SU-DHL-6 (cell line): Measurements from ENCODE around the gene CASP4.
A peak's percentile ranks its signal among the peaks of the same experiment; 100 is the strongest.

Experiments used
- H2AFZ ChIP-seq: fragments of 200-600 bp; sonication (generic); 2 replicates; pipeline ENCODE4 v1.6.1; 2014; ENCODE audit warnings: low read depth, mild to moderate bottlenecking, moderate library complexity, mixed read lengths, antibody characterized with exemption, low read length; ENCODE audit not compliant: severe bottlenecking
- H3F3A ChIP-seq: fragments of 200-600 bp; shearing (Covaris generic); 2 replicates; pipeline ENCODE4 v1.6.0; 2016; ENCODE audit warnings: antibody characterized with exemption, mild to moderate bottlenecking; ENCODE audit not compliant: insufficient read depth
- H3K27ac ChIP-seq: fragments of 200-600 bp; sonication (generic); 2 replicates; pipeline ENCODE4 v1.5.1; 2016; ENCODE audit warnings: low read depth, mild to moderate bottlenecking, low read length, moderate library complexity, mixed read lengths
- H3K27me3 ChIP-seq: fragments of 200-600 bp; sonication (generic), shearing (Covaris generic); 2 replicates; pipeline ENCODE4 v1.6.0; 2014; ENCODE audit warnings: mild to moderate bottlenecking, low read length
- H3K36me3 ChIP-seq: fragments of 200-600 bp; sonication (generic); 2 replicates; pipeline ENCODE4 v1.6.1; 2014; ENCODE audit warnings: mild to moderate bottlenecking, low read length, mixed read lengths
- H3K4me2 ChIP-seq: fragments of 300-600, 200-600 bp; shearing (Covaris generic), sonication (generic); 2 replicates; pipeline ENCODE4 v1.6.0; 2014; ENCODE audit warnings: low read length, low read depth, mild to moderate bottlenecking; ENCODE audit not compliant: poor library complexity, severe bottlenecking
- H3K4me3 ChIP-seq: fragments of 200-600 bp; sonication (generic); 2 replicates; pipeline ENCODE4 v1.5.1; 2014; ENCODE audit warnings: antibody characterized with exemption, low read length, mild to moderate bottlenecking, mixed read lengths; ENCODE audit not compliant: insufficient read depth, poor library complexity, severe bottlenecking
- H3K79me2 ChIP-seq: fragments of 200-600 bp; sonication (generic); 2 replicates; pipeline ENCODE4 v1.6.1; 2014; ENCODE audit warnings: mild to moderate bottlenecking, low read length, moderate library complexity; ENCODE audit not compliant: insufficient read depth
- H3K9ac ChIP-seq: fragments of 200-600 bp; sonication (generic); 2 replicates; pipeline ENCODE4 v1.7.0; 2014; ENCODE audit warnings: mild to moderate bottlenecking, low read length
- H3K9me2 ChIP-seq: fragments of 200-600 bp; sonication (generic); replicated peaks from 2 replicates; pipeline ENCODE4 v1.6.1; 2014; ENCODE audit warnings: low read length; ENCODE audit not compliant: insufficient read depth
- H3K9me3 ChIP-seq: fragments of 200-600 bp; sonication (generic); 2 replicates; pipeline ENCODE4 v1.6.1; 2014; ENCODE audit warnings: low read length, mixed read lengths; ENCODE audit not compliant: insufficient read depth
- H4K20me1 ChIP-seq: fragments of 200-600 bp; sonication (generic); 2 replicates; pipeline ENCODE4 v1.6.1; 2014; ENCODE audit warnings: low read depth, mild to moderate bottlenecking, antibody characterized with exemption, low read length, moderate library complexity, mixed read lengths
- EZH2phosphoT487 ChIP-seq: fragments of 200-600 bp; sonication (generic), shearing (Covaris generic); conservative IDR thresholded peaks from 2 replicates; pipeline ENCODE4 v1.6.1; 2018; ENCODE audit warnings: mild to moderate bottlenecking, antibody characterized with exemption, low read length, moderate library complexity, mixed read lengths
- TF ChIP-seq, protein P1 (sequence below): fragments of 200-600 bp; sonication (generic); IDR thresholded peaks from one replicate; pipeline ENCODE4 v1.5.1; 2017; ENCODE audit warnings: antibody characterized with exemption, mild to moderate bottlenecking, low read length, moderate library complexity; ENCODE audit not compliant: insufficient read depth, poor library complexity, severe bottlenecking

CASP4 gene

DNA sequence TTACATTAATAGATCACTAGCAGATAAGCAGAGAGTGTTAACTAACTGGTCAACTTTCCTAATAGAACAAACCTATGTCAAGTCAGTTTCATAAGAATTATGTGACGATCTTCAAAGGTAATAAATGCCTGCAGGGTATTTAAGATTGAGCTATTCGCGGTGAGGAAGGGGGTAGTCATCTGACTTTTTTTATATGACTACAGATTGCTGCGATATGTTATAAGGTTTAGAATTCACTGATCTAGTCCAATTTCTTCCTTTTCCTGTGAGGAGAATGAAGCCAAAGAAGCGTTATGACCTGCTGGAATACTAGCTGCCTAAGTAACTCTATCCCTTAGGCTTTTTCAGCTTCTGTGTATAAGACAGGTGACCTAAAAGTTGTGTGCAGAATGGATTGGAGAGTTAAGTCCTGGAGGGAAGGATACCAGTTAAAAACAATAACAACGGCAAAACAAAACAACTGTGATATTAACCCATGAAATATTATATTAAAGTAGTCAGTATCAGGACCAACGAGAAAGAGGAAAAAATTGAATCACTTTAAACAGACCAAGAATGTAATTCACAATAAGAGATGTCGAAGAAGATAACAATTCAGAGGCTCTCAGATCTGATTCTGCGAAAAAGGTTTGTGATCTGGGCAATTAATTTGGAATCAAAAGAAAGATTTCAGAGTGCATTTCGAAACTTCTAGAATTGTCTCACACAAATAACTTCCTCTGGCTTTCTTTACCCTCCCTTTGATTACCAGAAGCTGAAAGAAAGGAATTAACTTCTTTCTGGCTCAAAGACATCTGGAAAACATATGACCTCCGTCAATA, 630 bp downstream of the CASP4 start:
- Histone ChIP-seq H4K20me1 (no peaks in the 10 kb centered on the region), H3K4me2 (peak overlapping the region; percentile 16), H3K9me2 (no peaks in the 10 kb centered on the region), H3K9me3 (no peaks in the 10 kb centered on the region), H3K4me3 (no peak overlapping the region), H3K36me3 (no peaks in the 10 kb centered on the region), H3K9ac (no peak overlapping the region), H3K27me3 (no peaks in the 10 kb centered on the region), H2AFZ (no peak overlapping the region), H3F3A (no peaks in the 10 kb centered on the region), H3K27ac (no peak overlapping the region), H3K79me2 (no peaks in the 10 kb centered on the region)
- TF ChIP-seq, protein P1, sequence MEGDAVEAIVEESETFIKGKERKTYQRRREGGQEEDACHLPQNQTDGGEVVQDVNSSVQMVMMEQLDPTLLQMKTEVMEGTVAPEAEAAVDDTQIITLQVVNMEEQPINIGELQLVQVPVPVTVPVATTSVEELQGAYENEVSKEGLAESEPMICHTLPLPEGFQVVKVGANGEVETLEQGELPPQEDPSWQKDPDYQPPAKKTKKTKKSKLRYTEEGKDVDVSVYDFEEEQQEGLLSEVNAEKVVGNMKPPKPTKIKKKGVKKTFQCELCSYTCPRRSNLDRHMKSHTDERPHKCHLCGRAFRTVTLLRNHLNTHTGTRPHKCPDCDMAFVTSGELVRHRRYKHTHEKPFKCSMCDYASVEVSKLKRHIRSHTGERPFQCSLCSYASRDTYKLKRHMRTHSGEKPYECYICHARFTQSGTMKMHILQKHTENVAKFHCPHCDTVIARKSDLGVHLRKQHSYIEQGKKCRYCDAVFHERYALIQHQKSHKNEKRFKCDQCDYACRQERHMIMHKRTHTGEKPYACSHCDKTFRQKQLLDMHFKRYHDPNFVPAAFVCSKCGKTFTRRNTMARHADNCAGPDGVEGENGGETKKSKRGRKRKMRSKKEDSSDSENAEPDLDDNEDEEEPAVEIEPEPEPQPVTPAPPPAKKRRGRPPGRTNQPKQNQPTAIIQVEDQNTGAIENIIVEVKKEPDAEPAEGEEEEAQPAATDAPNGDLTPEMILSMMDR: no peak
- TF ChIP-seq EZH2phosphoT487: no peak

DNA sequence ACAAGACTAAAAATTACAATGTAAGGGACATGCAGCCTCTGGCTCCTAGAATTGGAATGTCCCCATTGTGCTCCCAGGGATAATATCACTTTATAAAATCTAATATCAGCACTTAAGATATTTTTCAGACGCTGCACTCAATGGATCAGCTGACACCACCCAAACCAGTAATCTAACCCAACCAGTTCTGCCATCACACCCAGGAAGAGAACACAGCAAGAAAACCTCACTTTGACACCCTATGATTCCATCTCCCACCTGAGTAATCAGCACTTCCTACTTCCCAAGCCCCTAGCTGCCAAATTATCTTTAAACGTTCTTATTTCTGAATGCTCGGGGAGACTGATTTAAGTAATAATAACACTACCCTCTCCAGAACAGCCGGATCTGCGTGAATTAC, 2.6 kb downstream of the CASP4 start:
- H3K36me3 ChIP-seq: no peaks in the 10 kb centered on the region
- no peak for TF ChIP-seq EZH2phosphoT487
- TF ChIP-seq, protein P1: no peak

DNA sequence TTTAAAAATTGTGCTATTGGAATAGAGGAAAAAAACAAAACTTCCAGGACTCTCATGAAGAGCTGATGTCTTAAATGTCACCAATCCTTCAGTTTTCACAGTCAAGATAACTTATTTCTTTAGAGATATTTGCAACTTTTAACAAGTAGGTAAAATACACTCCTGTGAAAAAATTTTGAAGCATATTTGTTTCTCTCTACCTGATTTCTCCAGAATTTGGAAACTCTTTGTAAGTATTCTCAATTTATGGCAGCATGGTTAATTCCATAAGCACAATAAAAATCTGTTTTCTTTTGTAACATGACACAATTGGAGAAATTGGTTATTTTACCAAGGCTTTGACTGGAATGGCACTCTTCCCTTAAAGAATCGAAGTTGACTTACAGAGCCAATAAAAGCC, 4.1 kb downstream of the CASP4 start:
- Histone ChIP-seq H3K27ac (no peak overlapping the region), H3K4me2 (no peak overlapping the region), H3K36me3 (no peaks in the 10 kb centered on the region), H2AFZ (no peak overlapping the region), H3K9me3 (no peaks in the 10 kb centered on the region), H3F3A (no peaks in the 10 kb centered on the region), H4K20me1 (no peaks in the 10 kb centered on the region), H3K27me3 (no peaks in the 10 kb centered on the region), H3K79me2 (no peaks in the 10 kb centered on the region), H3K9ac (no peak overlapping the region), H3K9me2 (no peaks in the 10 kb centered on the region), H3K4me3 (no peak overlapping the region)
- TF ChIP-seq, protein P1: no peak
- no peak for TF ChIP-seq EZH2phosphoT487

More for the DNA sequence above, 2.6 kb downstream of the CASP4 start:
- H3F3A ChIP-seq: no peaks in the 10 kb centered on the region
- no peaks in the 10 kb centered on the region for H3K79me2 ChIP-seq
- no peak overlapping the region for H3K4me2 ChIP-seq
- no peaks in the 10 kb centered on the region for H3K27me3 ChIP-seq
- no peak overlapping the region for H3K4me3 ChIP-seq
- no peak overlapping the region for H2AFZ ChIP-seq
- H4K20me1 ChIP-seq: no peaks in the 10 kb centered on the region
- no peaks in the 10 kb centered on the region for H3K9me2 ChIP-seq
- no peak overlapping the region for H3K9ac ChIP-seq
- H3K9me3 ChIP-seq: no peaks in the 10 kb centered on the region
- H3K27ac ChIP-seq: no peak overlapping the region
